HG02938 (cell line): ENCODE results near the gene ADCY9.
"Not testable (repeated sequence)": the region's sequence is repeated elsewhere in the genome, so short reads cannot be mapped to it uniquely, and the experiment has no call there.

Experiments
- ATAC-seq: cut with Tn5 transposase; IDR thresholded peaks from one replicate; pipeline ENCODE4 v1.9.1; 2021; ENCODE audit warnings: mild to moderate bottlenecking, moderate library complexity; ENCODE audit not compliant: unreplicated experiment

The ADCY9 gene

GRCh38 chr16:3983081-3983520 lies 133.1 kb downstream of the ADCY9 start:
- no peak for ATAC-seq

GRCh38 chr16:3982216-3982615 lies 134.0 kb downstream of the ADCY9 start:
- no peak for ATAC-seq

- no peak for ATAC-seq
Observed at GRCh38 chr16:3980253-3981111, 135.8 kb downstream of the ADCY9 start.

- ATAC-seq, result no peak
Observed at GRCh38 chr16:3979518-3979917, 136.7 kb downstream of the ADCY9 start.

GRCh38 chr16:3979070-3979469 lies 137.2 kb downstream of the ADCY9 start:
- no peak for ATAC-seq

GRCh38 chr16:3977376-3977775 lies 138.9 kb downstream of the ADCY9 start:
- ATAC-seq, result no peak

GRCh38 chr16:3974751-3975150 lies 141.5 kb downstream of the ADCY9 start:
- ATAC-seq, result no peak

- ATAC-seq, result no peak
Observed at GRCh38 chr16:3971706-3972105, 144.5 kb downstream of the ADCY9 start.

GRCh38 chr16:3971261-3971660 lies 145.0 kb downstream of the ADCY9 start:
- no peak for ATAC-seq

- ATAC-seq, result no peak
Observed at GRCh38 chr16:3968551-3968950, 147.7 kb downstream of the ADCY9 start.

GRCh38 chr16:3966681-3967080 lies 149.6 kb downstream of the ADCY9 start:
- ATAC-seq, result no peak

- ATAC-seq, result no peak
Observed at GRCh38 chr16:3965781-3966582, 150.3 kb downstream of the ADCY9 start.

GRCh38 chr16:3965306-3965705 lies 150.9 kb downstream of the ADCY9 start:
- ATAC-seq, result no peak

GRCh38 chr16:3964686-3965290 lies 151.5 kb downstream of the ADCY9 start:
- no peak for ATAC-seq

GRCh38 chr16:3963886-3964685 lies 152.2 kb downstream of the ADCY9 start:
- no peak for ATAC-seq

GRCh38 chr16:3963203-3963602 lies 153.0 kb downstream of the ADCY9 start:
- no peak for ATAC-seq

- ATAC-seq, result no peak
Observed at GRCh38 chr16:3961449-3961849, 154.8 kb downstream of the ADCY9 start.

GRCh38 chr16:3959926-3960590 lies 156.2 kb downstream of the ADCY9 start:
- not testable (repeated sequence) for ATAC-seq

GRCh38 chr16:3959148-3959547 lies 157.1 kb downstream of the ADCY9 start:
- no peak for ATAC-seq

- no peak for ATAC-seq
Observed at GRCh38 chr16:3957344-3957980, 158.8 kb downstream of the ADCY9 start.
